GM21717 (cell line): ENCODE measurements around the gene PPFIA3.
"Not testable (repeated sequence)": the region's sequence is repeated elsewhere in the genome, so short reads cannot be mapped to it uniquely, and the experiment has no call there.

Experiments used
- ATAC-seq: cut with Tn5 transposase; IDR thresholded peaks from one replicate; pipeline ENCODE4 v1.9.1; 2021; ENCODE audit warnings: mild to moderate bottlenecking, moderate library complexity; ENCODE audit not compliant: unreplicated experiment

The PPFIA3 gene

DNA sequence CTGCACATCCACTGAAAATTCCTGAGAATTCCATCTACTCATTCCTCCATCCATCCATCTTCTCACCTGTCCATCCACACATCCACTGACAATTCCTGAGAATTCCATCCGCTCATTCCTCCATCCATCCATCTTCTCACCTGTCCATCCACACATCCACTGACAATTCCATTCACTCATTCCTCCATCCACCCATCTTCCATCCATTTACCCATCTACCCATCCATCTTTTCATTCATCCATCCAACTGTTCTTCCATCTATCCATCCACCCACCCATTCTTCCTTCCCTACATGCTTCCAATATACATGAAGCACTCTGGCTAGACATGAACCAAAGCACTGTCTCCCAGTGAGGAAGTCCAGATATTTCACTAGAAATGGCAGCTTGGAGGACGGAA lies 53.9 kb downstream of the PPFIA3 start:
- no peak for ATAC-seq

- ATAC-seq = no peak
These were observed 61.3 kb downstream of the PPFIA3 start for GRCh38 chr19:49180659-49181058.

DNA sequence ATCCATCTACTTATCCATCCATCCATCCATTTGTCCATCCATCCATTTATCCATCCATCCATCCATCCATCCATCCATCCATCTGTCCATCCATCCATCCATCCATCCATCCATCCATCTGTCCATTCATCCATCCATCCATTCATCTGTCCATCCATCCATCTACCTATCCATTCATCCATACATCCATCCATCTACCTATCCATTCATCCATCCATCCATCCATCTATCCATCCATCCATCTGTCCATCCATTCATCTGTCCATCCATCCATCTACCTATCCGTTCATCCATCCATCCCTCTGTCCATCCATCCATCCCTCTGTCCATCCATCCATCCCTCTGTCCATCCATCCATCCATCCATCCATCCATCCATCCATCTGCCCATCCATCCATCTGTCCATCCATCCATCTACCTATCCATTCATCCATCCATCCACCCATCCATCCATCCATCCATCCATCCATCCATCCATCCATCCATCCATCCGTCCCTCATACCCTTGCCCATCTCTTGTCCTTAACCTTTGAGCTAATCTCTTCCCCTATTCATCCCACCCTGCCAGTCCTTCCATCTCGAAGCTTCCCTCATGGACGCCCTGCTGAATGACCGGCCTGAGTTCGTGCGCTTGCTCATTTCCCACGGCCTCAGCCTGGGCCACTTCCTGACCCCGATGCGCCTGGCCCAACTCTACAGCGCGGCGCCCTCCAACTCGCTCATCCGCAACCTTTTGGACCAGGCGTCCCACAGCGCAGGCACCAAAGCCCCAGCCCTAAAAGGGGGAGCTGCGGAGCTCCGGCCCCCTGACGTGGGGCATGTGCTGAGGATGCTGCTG lies 62.9 kb downstream of the PPFIA3 start:
- ATAC-seq = not testable (repeated sequence)

- ATAC-seq = no peak
These were observed 63.6 kb downstream of the PPFIA3 start for GRCh38 chr19:49182848-49183375.

- no peak for ATAC-seq
These were observed 66.8 kb downstream of the PPFIA3 start for GRCh38 chr19:49186108-49186507.

DNA sequence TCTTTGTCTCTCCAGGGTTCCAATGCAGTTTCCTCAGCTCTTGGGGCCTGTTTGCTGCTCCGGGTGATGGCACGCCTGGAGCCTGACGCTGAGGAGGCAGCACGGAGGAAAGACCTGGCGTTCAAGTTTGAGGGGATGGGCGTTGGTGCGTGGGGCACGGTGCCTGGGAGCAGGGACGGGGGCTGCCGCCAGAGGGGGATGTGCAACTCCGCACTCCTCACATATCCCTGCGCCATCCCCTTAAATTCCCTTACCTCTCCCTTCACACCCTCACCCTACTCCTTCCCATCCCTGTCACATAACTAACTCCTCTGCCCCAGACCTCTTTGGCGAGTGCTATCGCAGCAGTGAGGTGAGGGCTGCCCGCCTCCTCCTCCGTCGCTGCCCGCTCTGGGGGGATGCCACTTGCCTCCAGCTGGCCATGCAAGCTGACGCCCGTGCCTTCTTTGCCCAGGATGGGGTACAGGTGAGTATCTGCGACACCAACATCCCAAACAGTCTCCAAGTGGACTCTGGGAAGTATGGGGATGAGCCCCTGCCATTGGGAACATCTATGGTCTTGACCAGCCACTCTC lies 69.4 kb downstream of the PPFIA3 start:
- ATAC-seq = no peak

DNA sequence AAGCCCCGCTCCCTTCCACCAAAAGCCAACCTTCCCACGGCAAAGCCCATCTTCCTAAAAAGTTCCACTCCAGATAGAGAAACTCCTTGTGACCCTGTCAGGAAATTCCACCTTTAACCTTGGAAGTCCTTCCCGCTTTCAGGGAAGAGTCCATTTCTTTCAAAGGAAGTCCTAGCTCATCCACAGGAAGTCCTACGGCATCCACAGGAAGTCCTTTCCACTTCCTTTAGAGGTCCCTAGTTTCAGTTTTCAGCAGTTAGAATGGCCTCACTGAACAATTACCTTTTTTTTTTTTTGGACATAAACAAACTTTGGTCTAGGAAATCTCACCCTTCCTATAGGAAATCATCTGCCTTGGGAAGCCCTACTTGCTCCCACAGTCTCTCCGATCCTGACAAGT lies 69.9 kb downstream of the PPFIA3 start:
- no peak for ATAC-seq

GRCh38 chr19:49190781-49191180 lies 71.4 kb downstream of the PPFIA3 start:
- ATAC-seq = no peak

DNA sequence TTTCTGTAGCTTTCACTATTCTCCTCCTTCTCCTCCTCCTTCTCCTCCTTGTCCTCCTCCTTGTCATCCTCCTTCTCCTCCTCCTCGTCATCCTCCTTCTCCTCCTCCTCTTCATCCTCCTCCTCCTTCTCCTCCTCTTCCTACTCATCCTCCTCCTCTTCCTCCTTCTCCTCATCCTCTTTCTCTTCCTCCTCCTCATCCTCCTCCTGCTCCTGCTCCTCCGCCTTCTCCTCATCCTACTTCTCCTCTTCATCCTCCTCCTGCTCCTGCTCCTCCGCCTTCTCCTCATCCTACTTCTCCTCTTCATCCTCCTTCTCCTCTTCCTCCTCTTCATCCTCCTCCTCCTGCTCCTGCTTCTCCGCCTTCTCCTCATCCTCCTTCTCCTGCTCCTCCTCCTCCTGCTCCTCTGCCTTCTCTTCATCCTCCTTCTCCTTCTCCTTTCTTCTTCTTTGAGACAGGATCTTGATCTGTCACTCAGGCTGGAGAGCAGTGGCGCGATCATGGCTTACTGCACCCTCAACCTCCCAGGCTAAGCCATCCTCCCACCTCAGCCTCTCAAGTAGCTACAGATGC lies 74.6 kb downstream of the PPFIA3 start:
- no peak for ATAC-seq

DNA sequence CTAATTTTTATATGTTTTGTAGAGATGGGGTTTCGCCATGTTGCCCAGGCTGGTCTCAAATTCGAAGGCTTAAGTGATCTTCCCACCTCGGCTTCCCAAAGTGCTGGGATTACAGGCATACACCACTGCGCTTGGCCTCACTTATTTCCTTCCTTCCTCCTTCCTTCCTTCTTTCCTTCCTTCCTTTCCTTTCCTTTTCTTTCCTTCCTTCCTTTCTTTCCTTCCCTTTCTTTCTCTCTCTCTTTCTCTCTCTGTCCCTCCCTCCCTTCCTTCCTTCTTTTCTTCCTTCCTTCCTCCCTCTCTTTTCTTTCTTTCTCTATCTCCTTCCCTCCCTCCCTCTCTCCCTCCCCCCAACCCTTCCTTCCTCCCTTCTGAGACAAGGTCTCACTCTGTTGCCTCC lies 75.1 kb downstream of the PPFIA3 start:
- ATAC-seq = no peak

DNA sequence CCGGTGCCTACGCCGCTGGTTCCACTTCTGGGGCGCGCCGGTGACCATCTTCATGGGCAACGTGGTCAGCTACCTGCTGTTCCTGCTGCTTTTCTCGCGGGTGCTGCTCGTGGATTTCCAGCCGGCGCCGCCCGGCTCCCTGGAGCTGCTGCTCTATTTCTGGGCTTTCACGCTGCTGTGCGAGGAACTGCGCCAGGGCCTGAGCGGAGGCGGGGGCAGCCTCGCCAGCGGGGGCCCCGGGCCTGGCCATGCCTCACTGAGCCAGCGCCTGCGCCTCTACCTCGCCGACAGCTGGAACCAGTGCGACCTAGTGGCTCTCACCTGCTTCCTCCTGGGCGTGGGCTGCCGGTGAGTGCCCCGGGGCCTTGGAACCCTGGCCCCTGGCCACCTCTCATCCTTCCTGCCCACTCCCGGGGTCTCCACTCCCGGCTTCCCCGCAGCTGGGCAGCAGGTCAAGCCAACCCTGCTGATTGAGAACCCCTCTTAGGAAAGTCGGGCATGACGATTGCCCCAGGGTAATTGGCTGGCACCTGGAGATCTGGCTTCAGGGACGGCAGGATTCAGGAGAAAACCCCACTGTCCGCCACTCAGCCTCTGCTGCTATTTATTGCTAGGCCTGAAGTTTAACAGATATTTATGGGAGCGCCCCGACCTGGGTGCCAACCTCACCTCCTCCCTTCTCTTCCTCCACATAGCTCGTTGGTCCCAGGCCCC lies 77.3 kb downstream of the PPFIA3 start:
- no peak for ATAC-seq

DNA sequence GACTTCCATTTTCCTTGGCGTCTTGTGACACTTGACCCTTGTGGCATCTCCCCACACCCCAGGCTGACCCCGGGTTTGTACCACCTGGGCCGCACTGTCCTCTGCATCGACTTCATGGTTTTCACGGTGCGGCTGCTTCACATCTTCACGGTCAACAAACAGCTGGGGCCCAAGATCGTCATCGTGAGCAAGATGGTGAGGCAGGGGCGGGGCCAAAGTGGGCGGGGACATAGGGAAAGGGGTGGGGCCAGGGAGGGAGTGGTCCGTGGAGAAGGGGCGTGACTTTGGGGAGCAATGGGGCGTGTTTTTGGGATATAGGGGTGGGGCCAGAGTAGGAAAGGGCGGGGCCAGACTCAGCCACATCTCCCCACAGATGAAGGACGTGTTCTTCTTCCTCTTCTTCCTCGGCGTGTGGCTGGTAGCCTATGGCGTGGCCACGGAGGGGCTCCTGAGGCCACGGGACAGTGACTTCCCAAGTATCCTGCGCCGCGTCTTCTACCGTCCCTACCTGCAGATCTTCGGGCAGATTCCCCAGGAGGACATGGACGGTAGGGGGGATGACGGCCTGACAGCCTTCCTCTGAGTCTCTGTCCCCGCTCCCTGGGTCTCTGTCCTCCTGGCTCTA lies 81.0 kb downstream of the PPFIA3 start:
- no peak for ATAC-seq
